Loucy (cell line): ENCODE results near the gene DDA1.

Experiments
- H2AFZ ChIP-seq: fragments of 200-600 bp; sonication (generic); 2 replicates; pipeline ENCODE4 v1.6.0; 2016; ENCODE audit warnings: antibody characterized with exemption, mild to moderate bottlenecking, low read length, moderate library complexity
- H3F3A ChIP-seq: fragments of 200-600 bp; 2 replicates; pipeline ENCODE4 v1.6.0; 2016; ENCODE audit warnings: antibody characterized with exemption, low read depth, mild to moderate bottlenecking
- H3K27me3 ChIP-seq: fragments of 200-600 bp; sonication (generic); 2 replicates; pipeline ENCODE4 v1.6.1; 2014; ENCODE audit warnings: low read length, mild to moderate bottlenecking; ENCODE audit not compliant: insufficient read depth, poor library complexity, severe bottlenecking
- H3K36me3 ChIP-seq: fragments of 200-600 bp; sonication (generic); 2 replicates; pipeline ENCODE4 v1.6.1; 2016; ENCODE audit warnings: low read length; ENCODE audit not compliant: insufficient read depth
- H3K4me1 ChIP-seq: fragments of 200-600 bp; sonication (generic); 2 replicates; pipeline ENCODE4 v1.5.1; 2014; ENCODE audit warnings: low read length, mild to moderate bottlenecking; ENCODE audit not compliant: insufficient read depth, poor library complexity, severe bottlenecking
- H3K4me2 ChIP-seq: fragments of 200-600 bp; sonication (generic); 2 replicates; pipeline ENCODE4 v1.6.0; 2014; ENCODE audit warnings: antibody characterized with exemption, low read length, low read depth, mild to moderate bottlenecking; ENCODE audit not compliant: poor library complexity, severe bottlenecking
- H3K4me3 ChIP-seq: fragments of 200-600 bp; sonication (generic); 2 replicates; pipeline ENCODE4 v1.5.1; 2014; ENCODE audit warnings: low read length, mild to moderate bottlenecking, mixed read lengths; ENCODE audit not compliant: poor library complexity, severe bottlenecking
- H3K79me2 ChIP-seq: fragments of 200-600 bp; sonication (generic); 2 replicates; pipeline ENCODE4 v1.6.1; 2014; ENCODE audit warnings: low read length; ENCODE audit not compliant: insufficient read depth
- H3K9ac ChIP-seq: fragments of 200-600 bp; sonication (generic); 2 replicates; pipeline ENCODE4 v1.6.0; 2014; ENCODE audit warnings: mild to moderate bottlenecking, low read depth, low read length, moderate library complexity; ENCODE audit not compliant: poor library complexity, severe bottlenecking
- H3K9me2 ChIP-seq: fragments of 200-600 bp; sonication (generic); replicated peaks from 2 replicates; pipeline ENCODE4 v1.6.1; 2016; ENCODE audit warnings: low read depth, low read length, mixed read lengths
- H3K9me3 ChIP-seq: fragments of 200-600 bp; sonication (generic); 2 replicates; pipeline ENCODE4 v1.6.1; 2014; ENCODE audit warnings: mild to moderate bottlenecking, antibody characterized with exemption, low read length, low read depth; ENCODE audit not compliant: insufficient read depth
- H4K20me1 ChIP-seq: fragments of 200-600 bp; sonication (generic); 2 replicates; pipeline ENCODE4 v1.6.0; 2014; ENCODE audit warnings: antibody characterized with exemption, low read length, mild to moderate bottlenecking; ENCODE audit not compliant: insufficient read depth, poor library complexity, severe bottlenecking
- CTCF ChIP-seq: fragments of 200-600 bp; sonication (generic); conservative IDR thresholded peaks from 2 replicates; pipeline ENCODE4 v1.5.1; 2014; ENCODE audit warnings: mild to moderate bottlenecking, antibody characterized with exemption, low read length
- EZH2phosphoT487 ChIP-seq: fragments of 200-600 bp; IDR thresholded peaks from 2 replicates; pipeline ENCODE4 v1.6.1; 2018; ENCODE audit warnings: antibody characterized with exemption, mild to moderate bottlenecking, moderate library complexity, borderline replicate concordance

Gene DDA1

GRCh38 chr19:17328517-17329365 is 19.4 kb downstream of the DDA1 start:
- Histone ChIP-seq H3K9ac (no peak overlapping the region), H3K4me2 (no peak overlapping the region)
- TF ChIP-seq CTCF (no peak), EZH2phosphoT487 (no peak)

GRCh38 chr19:17329366-17330261 is 20.3 kb downstream of the DDA1 start:
- Histone ChIP-seq H3K9me2 (no peaks in the 10 kb centered on the region), H3K79me2 (peaks cover 4% of the 10 kb centered on the region; the same call in 1 of the 2 replicates), H3F3A (no peaks in the 10 kb centered on the region), H3K27me3 (no peaks in the 10 kb centered on the region), H3K4me1 (peaks cover 9% of the 10 kb centered on the region), H3K4me2 (no peak overlapping the region), H3K9ac (no peak overlapping the region), H3K36me3 (no peaks in the 10 kb centered on the region), H2AFZ (no peak overlapping the region), H3K4me3 (no peak overlapping the region), H4K20me1 (no peaks in the 10 kb centered on the region), H3K9me3 (no peaks in the 10 kb centered on the region)
- TF ChIP-seq CTCF (no peak), EZH2phosphoT487 (no peak)

More at GRCh38 chr19:17328517-17329365, 19.4 kb downstream of the DDA1 start:
- Histone ChIP-seq H3K36me3 (no peaks in the 10 kb centered on the region), H2AFZ (no peak overlapping the region), H3F3A (no peaks in the 10 kb centered on the region), H3K79me2 (no peaks in the 10 kb centered on the region), H3K27me3 (no peaks in the 10 kb centered on the region), H3K4me3 (no peak overlapping the region), H4K20me1 (no peaks in the 10 kb centered on the region), H3K9me3 (no peaks in the 10 kb centered on the region), H3K9me2 (no peaks in the 10 kb centered on the region), H3K4me1 (peaks cover under 1% of the 10 kb centered on the region)

GRCh38 chr19:17330262-17331044 is 21.1 kb downstream of the DDA1 start:
- peaks cover 4% of the 10 kb centered on the region; the same call in 1 of the 2 replicates for H3K79me2 ChIP-seq
- no peaks in the 10 kb centered on the region for H3K27me3 ChIP-seq
- H4K20me1 ChIP-seq: no peaks in the 10 kb centered on the region
- H3K9me3 ChIP-seq: no peaks in the 10 kb centered on the region
- no peaks in the 10 kb centered on the region for H3K9me2 ChIP-seq
- H3K4me1 ChIP-seq: peaks cover 15% of the 10 kb centered on the region
- TF ChIP-seq CTCF (no peak), EZH2phosphoT487 (no peak)
- no peaks in the 10 kb centered on the region for H3K36me3 ChIP-seq
- H3F3A ChIP-seq: no peaks in the 10 kb centered on the region
- H2AFZ ChIP-seq: no peak overlapping the region
- no peak overlapping the region for H3K9ac ChIP-seq
- no peak overlapping the region for H3K4me2 ChIP-seq
- no peak overlapping the region for H3K4me3 ChIP-seq
